Measurements from ENCODE around the gene GPR55.

GPR55 gene

DNA sequence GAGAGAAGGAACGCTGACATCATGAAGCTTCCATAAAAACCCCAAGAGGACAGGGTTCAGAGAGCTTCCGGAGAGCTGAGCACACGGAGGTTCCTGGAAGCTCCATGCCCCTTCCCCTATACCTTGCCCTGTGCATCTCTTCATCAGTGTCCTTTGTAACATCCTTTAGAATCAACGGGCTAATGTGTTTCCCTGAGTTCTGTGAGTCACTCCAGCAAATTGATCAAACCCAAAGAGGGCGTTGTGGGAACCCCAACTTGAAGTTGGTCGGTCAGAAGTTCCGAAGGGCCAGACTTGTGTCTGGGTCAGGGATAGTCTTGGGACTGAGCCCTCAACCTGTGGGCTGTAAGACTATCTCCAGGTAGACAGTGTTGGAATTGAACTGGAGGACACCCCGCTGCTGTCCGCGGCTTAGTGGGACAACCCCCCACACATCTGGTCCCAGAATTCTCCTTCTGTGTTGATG lies 25.9 kb upstream of the GPR55 start:
- TF ChIP-seq SPI1 (IDR thresholded peaks at IDR 0.05; ENCODE audit: borderline replicate concordance, low read depth) (no peak), GABPA (IDR thresholded peaks at IDR 0.05; ENCODE audit: low read depth) (no peak), POLR2AphosphoS5 (IDR thresholded peaks at IDR 0.05; ENCODE audit: low read depth) (no peak)
- TF ChIP-seq, protein P1, sequence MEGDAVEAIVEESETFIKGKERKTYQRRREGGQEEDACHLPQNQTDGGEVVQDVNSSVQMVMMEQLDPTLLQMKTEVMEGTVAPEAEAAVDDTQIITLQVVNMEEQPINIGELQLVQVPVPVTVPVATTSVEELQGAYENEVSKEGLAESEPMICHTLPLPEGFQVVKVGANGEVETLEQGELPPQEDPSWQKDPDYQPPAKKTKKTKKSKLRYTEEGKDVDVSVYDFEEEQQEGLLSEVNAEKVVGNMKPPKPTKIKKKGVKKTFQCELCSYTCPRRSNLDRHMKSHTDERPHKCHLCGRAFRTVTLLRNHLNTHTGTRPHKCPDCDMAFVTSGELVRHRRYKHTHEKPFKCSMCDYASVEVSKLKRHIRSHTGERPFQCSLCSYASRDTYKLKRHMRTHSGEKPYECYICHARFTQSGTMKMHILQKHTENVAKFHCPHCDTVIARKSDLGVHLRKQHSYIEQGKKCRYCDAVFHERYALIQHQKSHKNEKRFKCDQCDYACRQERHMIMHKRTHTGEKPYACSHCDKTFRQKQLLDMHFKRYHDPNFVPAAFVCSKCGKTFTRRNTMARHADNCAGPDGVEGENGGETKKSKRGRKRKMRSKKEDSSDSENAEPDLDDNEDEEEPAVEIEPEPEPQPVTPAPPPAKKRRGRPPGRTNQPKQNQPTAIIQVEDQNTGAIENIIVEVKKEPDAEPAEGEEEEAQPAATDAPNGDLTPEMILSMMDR (IDR thresholded peaks at IDR 0.05; ENCODE audit: insufficient read depth, low read length), result no peak
- TF ChIP-seq, protein P2, sequence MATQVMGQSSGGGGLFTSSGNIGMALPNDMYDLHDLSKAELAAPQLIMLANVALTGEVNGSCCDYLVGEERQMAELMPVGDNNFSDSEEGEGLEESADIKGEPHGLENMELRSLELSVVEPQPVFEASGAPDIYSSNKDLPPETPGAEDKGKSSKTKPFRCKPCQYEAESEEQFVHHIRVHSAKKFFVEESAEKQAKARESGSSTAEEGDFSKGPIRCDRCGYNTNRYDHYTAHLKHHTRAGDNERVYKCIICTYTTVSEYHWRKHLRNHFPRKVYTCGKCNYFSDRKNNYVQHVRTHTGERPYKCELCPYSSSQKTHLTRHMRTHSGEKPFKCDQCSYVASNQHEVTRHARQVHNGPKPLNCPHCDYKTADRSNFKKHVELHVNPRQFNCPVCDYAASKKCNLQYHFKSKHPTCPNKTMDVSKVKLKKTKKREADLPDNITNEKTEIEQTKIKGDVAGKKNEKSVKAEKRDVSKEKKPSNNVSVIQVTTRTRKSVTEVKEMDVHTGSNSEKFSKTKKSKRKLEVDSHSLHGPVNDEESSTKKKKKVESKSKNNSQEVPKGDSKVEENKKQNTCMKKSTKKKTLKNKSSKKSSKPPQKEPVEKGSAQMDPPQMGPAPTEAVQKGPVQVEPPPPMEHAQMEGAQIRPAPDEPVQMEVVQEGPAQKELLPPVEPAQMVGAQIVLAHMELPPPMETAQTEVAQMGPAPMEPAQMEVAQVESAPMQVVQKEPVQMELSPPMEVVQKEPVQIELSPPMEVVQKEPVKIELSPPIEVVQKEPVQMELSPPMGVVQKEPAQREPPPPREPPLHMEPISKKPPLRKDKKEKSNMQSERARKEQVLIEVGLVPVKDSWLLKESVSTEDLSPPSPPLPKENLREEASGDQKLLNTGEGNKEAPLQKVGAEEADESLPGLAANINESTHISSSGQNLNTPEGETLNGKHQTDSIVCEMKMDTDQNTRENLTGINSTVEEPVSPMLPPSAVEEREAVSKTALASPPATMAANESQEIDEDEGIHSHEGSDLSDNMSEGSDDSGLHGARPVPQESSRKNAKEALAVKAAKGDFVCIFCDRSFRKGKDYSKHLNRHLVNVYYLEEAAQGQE (IDR thresholded peaks at IDR 0.05; ENCODE audit: insufficient replicate concordance, low read depth), result no peak
- no peaks in the 10 kb centered on the region for H3K27me3 ChIP-seq (ENCODE audit: insufficient read depth, poor library complexity, severe bottlenecking)
- DNase-seq (ENCODE audit: low read depth in 1 of 2, low spot score in 1 of 2), result no peak
- no peak overlapping the region for H3K27ac ChIP-seq (replicated peaks)
- no peak overlapping the region for H3K4me3 ChIP-seq (replicated peaks; ENCODE audit: insufficient read depth, low read length)

DNA sequence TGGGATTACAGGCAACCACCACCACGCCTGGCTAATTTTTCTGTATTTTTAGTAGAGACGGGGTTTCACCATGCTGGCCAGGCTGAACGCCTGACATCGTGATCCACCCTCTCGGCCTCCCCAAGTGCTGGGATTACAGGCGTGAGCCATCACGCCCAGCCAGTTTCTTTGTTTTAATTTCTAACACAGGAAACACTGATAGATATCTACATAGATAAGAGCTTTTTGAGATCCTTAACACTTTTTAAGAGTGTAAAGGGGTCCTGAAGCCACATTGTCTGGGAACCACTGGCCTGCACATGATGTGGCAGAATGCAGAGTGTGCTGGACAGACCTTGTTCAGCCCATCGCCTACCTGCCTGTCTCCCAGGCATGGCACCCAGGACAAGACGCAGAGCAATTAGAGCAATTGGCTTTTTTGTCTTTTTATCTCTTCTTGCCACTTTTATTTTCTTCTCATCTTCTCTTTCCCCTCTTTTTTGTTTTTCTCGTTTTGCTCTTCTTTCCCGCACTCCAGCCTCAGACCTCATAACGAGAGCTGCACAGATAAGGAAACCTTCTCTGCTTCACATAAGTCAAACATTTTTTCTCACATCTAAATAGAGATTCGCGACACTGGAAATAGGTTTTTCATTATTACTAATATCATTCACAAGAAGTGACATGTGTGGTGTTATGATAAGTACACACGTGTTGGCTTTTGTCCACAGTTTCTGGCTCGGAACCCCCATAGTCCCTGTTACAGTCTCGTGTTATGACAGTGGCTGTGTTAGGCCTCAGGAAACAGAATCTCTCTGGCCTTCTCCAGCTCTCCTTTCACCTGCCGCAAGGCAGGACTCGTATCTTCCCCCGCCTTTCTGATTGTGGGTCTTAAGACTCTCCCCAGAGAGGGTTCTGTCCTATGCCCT lies 25.2 kb upstream of the GPR55 start:
- Histone ChIP-seq H3K4me3 (replicated peaks; ENCODE audit: insufficient read depth, low read length) (no peak overlapping the region), H3K27ac (replicated peaks) (no peak overlapping the region), H3K27me3 (ENCODE audit: insufficient read depth, poor library complexity, severe bottlenecking) (no peaks in the 10 kb centered on the region)
- TF ChIP-seq, protein P1 (IDR thresholded peaks at IDR 0.05; ENCODE audit: insufficient read depth, low read length), result no peak
- TF ChIP-seq GABPA (IDR thresholded peaks at IDR 0.05; ENCODE audit: low read depth) (no peak), SPI1 (IDR thresholded peaks at IDR 0.05; ENCODE audit: borderline replicate concordance, low read depth) (no peak), POLR2AphosphoS5 (IDR thresholded peaks at IDR 0.05; ENCODE audit: low read depth) (no peak)
- TF ChIP-seq, protein P2 (IDR thresholded peaks at IDR 0.05; ENCODE audit: insufficient replicate concordance, low read depth), result no peak
- DNase-seq (ENCODE audit: low read depth in 1 of 2, low spot score in 1 of 2), result no peak

DNA sequence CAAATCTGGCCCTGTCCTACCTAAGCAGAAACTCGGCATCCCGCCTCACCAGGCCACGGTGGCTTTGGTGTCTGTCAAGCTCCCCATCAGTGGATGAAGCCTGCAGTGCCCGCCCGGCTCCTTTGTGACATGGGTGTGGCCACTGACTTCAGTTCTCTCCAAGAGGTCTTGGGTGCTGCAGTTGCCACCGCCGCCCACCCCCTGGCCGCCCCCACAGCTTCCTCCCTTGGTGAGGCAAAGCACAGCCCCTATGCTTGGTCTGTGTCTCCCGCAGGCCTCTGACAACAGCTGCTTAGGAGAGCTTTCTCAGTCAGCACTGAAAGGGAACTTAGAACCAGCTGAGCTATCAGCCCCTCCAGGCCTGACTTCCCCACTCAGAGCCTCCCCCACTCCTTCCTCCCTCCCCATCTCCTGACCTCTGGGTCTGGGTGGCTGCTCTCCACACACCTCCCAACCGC lies 22.9 kb upstream of the GPR55 start:
- DNase-seq (ENCODE audit: low read depth in 1 of 2, low spot score in 1 of 2), result peak; percentile 55 to 62
- no peak overlapping the region for H3K4me3 ChIP-seq (replicated peaks; ENCODE audit: insufficient read depth, low read length)

More for the DNA sequence above, 22.9 kb upstream of the GPR55 start:
- Histone ChIP-seq H3K27ac (replicated peaks) (no peak overlapping the region), H3K27me3 (ENCODE audit: insufficient read depth, poor library complexity, severe bottlenecking) (no peaks in the 10 kb centered on the region)
- TF ChIP-seq GABPA (IDR thresholded peaks at IDR 0.05; ENCODE audit: low read depth) (no peak), SPI1 (IDR thresholded peaks at IDR 0.05; ENCODE audit: borderline replicate concordance, low read depth) (peak; percentile 55; the same call in 1 of the 2 replicates), POLR2AphosphoS5 (IDR thresholded peaks at IDR 0.05; ENCODE audit: low read depth) (no peak)
- TF ChIP-seq, protein P1 (IDR thresholded peaks at IDR 0.05; ENCODE audit: insufficient read depth, low read length), result no peak

Measured in HL-60 (cell line).